GM12878 (cell line): ENCODE measurements around the gene DPEP1.

Source experiments
- JUNB ChIP-seq: IDR thresholded peaks from 2 replicates; pipeline ENCODE4 v1.6.1; 2016; ENCODE audit warnings: antibody characterized with exemption, mild to moderate bottlenecking
- JUND ChIP-seq: IDR thresholded peaks from 2 replicates; pipeline ENCODE4 v1.6.1; 2012; ENCODE audit warnings: low read depth, mild to moderate bottlenecking, low read length, improper control_type of control experiment, moderate library complexity
- REST ChIP-seq: IDR thresholded peaks from 2 replicates; pipeline ENCODE4 v1.6.1; 2012; ENCODE audit warnings: mild to moderate bottlenecking, low read depth, low read length
- ZNF384 ChIP-seq: IDR thresholded peaks from 2 replicates; pipeline ENCODE4 v1.6.1; 2012; ENCODE audit warnings: low read depth, mild to moderate bottlenecking, low read length, improper control_type of control experiment, borderline replicate concordance
- TF ChIP-seq, protein P1 (sequence below), 3 experiments: IDR thresholded peaks in 2 of 3; conservative IDR thresholded peaks in 1 of 3; 2 replicates each; pipeline ENCODE4 v1.5.1; 2011; ENCODE audit warnings: low read depth in 3 of 3, low read length in 3 of 3, mild to moderate bottlenecking in 3 of 3, control low read depth in 2 of 3, moderate library complexity in 2 of 3, inconsistent platforms in 1 of 3, mixed read lengths in 1 of 3; ENCODE audit not compliant: control insufficient read depth in 2 of 3, insufficient read depth in 1 of 3; ENCODE audit errors: extremely low read depth in 1 of 3
- TF ChIP-seq, protein P2 (sequence below): fragments of 450-650 bp; formaldehyde crosslinking; IDR thresholded peaks from 2 replicates; pipeline ENCODE4 v1.4.0; 2020; ENCODE audit warnings: mild to moderate bottlenecking, moderate library complexity
- TF ChIP-seq, protein P3 (sequence below): IDR thresholded peaks from 2 replicates; pipeline ENCODE4 v1.6.1; 2012; ENCODE audit warnings: low read depth, low read length, improper control_type of control experiment

GRCh38 chr16:89606006-89606405, 7.4 kb upstream of the DPEP1 start:
- TF ChIP-seq, protein P1, sequence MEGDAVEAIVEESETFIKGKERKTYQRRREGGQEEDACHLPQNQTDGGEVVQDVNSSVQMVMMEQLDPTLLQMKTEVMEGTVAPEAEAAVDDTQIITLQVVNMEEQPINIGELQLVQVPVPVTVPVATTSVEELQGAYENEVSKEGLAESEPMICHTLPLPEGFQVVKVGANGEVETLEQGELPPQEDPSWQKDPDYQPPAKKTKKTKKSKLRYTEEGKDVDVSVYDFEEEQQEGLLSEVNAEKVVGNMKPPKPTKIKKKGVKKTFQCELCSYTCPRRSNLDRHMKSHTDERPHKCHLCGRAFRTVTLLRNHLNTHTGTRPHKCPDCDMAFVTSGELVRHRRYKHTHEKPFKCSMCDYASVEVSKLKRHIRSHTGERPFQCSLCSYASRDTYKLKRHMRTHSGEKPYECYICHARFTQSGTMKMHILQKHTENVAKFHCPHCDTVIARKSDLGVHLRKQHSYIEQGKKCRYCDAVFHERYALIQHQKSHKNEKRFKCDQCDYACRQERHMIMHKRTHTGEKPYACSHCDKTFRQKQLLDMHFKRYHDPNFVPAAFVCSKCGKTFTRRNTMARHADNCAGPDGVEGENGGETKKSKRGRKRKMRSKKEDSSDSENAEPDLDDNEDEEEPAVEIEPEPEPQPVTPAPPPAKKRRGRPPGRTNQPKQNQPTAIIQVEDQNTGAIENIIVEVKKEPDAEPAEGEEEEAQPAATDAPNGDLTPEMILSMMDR (IDR thresholded peaks at IDR 0.05 in 2 of 3, conservative IDR thresholded peaks at IDR 0.05 in 1 of 3; ENCODE audit: control insufficient read depth in 2 of 3, extremely low read depth in 1 of 3, insufficient read depth in 1 of 3, low read depth in 3 of 3, low read length in 3 of 3) = no peak
- TF ChIP-seq JUND (no peak), REST (no peak), JUNB (no peak), ZNF384 (no peak)
- TF ChIP-seq, protein P2, sequence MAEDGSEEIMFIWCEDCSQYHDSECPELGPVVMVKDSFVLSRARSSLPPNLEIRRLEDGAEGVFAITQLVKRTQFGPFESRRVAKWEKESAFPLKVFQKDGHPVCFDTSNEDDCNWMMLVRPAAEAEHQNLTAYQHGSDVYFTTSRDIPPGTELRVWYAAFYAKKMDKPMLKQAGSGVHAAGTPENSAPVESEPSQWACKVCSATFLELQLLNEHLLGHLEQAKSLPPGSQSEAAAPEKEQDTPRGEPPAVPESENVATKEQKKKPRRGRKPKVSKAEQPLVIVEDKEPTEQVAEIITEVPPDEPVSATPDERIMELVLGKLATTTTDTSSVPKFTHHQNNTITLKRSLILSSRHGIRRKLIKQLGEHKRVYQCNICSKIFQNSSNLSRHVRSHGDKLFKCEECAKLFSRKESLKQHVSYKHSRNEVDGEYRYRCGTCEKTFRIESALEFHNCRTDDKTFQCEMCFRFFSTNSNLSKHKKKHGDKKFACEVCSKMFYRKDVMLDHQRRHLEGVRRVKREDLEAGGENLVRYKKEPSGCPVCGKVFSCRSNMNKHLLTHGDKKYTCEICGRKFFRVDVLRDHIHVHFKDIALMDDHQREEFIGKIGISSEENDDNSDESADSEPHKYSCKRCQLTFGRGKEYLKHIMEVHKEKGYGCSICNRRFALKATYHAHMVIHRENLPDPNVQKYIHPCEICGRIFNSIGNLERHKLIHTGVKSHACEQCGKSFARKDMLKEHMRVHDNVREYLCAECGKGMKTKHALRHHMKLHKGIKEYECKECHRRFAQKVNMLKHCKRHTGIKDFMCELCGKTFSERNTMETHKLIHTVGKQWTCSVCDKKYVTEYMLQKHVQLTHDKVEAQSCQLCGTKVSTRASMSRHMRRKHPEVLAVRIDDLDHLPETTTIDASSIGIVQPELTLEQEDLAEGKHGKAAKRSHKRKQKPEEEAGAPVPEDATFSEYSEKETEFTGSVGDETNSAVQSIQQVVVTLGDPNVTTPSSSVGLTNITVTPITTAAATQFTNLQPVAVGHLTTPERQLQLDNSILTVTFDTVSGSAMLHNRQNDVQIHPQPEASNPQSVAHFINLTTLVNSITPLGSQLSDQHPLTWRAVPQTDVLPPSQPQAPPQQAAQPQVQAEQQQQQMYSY (CRISPR knock-in tag) = no peak
- TF ChIP-seq, protein P3, sequence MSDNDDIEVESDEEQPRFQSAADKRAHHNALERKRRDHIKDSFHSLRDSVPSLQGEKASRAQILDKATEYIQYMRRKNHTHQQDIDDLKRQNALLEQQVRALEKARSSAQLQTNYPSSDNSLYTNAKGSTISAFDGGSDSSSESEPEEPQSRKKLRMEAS = no peak
